Astrocyte (in vitro differentiated cells and primary cell): Measurements from ENCODE around the gene SLC25A25. TPM values are rescaled to one million over a fixed set of nuclear protein-coding genes. Genes with fewer than 3 reads are reported as not detected.

Experiments used
- DNase-seq: peaks from one replicate; pipeline ENCODE4 v3.0.0-alpha.2; 2010; ENCODE audit warnings: low read depth
- FAIRE-seq: peaks from 2 replicates; lab custom pipeline; 2011; peaks lifted over from hg19 to GRCh38; lab: Jason Lieb, UNC
- H2AFZ ChIP-seq: 2 replicates; pipeline ENCODE4 v1.6.0; 2012; ENCODE audit warnings: low read depth, low read length, inconsistent platforms
- H3K27ac ChIP-seq: 2 replicates; pipeline ENCODE4 v1.5.1; 2011; ENCODE audit warnings: low read depth, low read length, inconsistent platforms
- H3K27me3 ChIP-seq: 2 replicates; pipeline ENCODE4 v1.6.0; 2011; ENCODE audit warnings: low read length, inconsistent platforms; ENCODE audit not compliant: insufficient read depth
- H3K36me3 ChIP-seq: 2 replicates; pipeline ENCODE4 v1.5.1; 2011; ENCODE audit warnings: low read length, inconsistent platforms; ENCODE audit not compliant: insufficient read depth
- H3K4me1 ChIP-seq: 2 replicates; pipeline ENCODE4 v1.5.1; 2011; ENCODE audit warnings: low read length, inconsistent platforms; ENCODE audit not compliant: insufficient read depth
- H3K4me2 ChIP-seq: 2 replicates; pipeline ENCODE4 v1.6.0; 2012; ENCODE audit warnings: low read length, inconsistent platforms
- H3K4me3 ChIP-seq: 2 replicates; pipeline ENCODE4 v1.5.1; 2011; ENCODE audit warnings: low read depth, mild to moderate bottlenecking, low read length, inconsistent platforms; ENCODE audit not compliant: insufficient read depth
- H3K79me2 ChIP-seq: 2 replicates; pipeline ENCODE4 v1.6.0; 2012; ENCODE audit warnings: mild to moderate bottlenecking, low read length, inconsistent platforms; ENCODE audit not compliant: insufficient read depth
- H3K9ac ChIP-seq: 2 replicates; pipeline ENCODE4 v1.6.0; 2012; ENCODE audit warnings: mild to moderate bottlenecking, low read length, inconsistent platforms
- H3K9me3 ChIP-seq: 2 replicates; pipeline ENCODE4 v1.5.1; 2012; ENCODE audit warnings: low read depth, mild to moderate bottlenecking, low read length, inconsistent platforms; ENCODE audit not compliant: insufficient read depth
- H4K20me1 ChIP-seq: 2 replicates; pipeline ENCODE4 v1.6.0; 2012; ENCODE audit warnings: low read length, inconsistent platforms; ENCODE audit not compliant: insufficient read depth
- H3K27ac Mint-ChIP-seq: one replicate; pipeline ENCODE4 v1.8.0; 2021; ENCODE audit warnings: mild to moderate bottlenecking, mixed read lengths; ENCODE audit not compliant: unreplicated experiment
- H3K27me3 Mint-ChIP-seq: one replicate; pipeline ENCODE4 v1.8.0; 2021; ENCODE audit warnings: low read depth, mixed read lengths; ENCODE audit not compliant: unreplicated experiment
- H3K36me3 Mint-ChIP-seq: one replicate; pipeline ENCODE4 v1.8.0; 2021; ENCODE audit warnings: low read depth, mixed read lengths; ENCODE audit not compliant: unreplicated experiment
- H3K4me1 Mint-ChIP-seq: one replicate; pipeline ENCODE4 v1.8.0; 2021; ENCODE audit warnings: low read depth, mixed read lengths; ENCODE audit not compliant: unreplicated experiment
- H3K4me3 Mint-ChIP-seq: one replicate; pipeline ENCODE4 v1.8.0; 2021; ENCODE audit warnings: mild to moderate bottlenecking, moderate library complexity, mixed read lengths; ENCODE audit not compliant: unreplicated experiment
- H3K9me3 Mint-ChIP-seq: one replicate; pipeline ENCODE4 v1.8.0; 2021; ENCODE audit warnings: mild to moderate bottlenecking, mixed read lengths; ENCODE audit not compliant: unreplicated experiment
- EZH2 ChIP-seq: IDR thresholded peaks from 2 replicates; pipeline ENCODE4 v1.6.1; 2012; ENCODE audit warnings: mild to moderate bottlenecking, low read length, inconsistent platforms; ENCODE audit not compliant: insufficient read depth
- total RNA-seq: library from RNA; stranded (reverse); gene quantifications from 2 replicates; pipeline ENCODE4 v1.2.1, GENCODE V29; 2021
- TF ChIP-seq, protein P1 (sequence below): IDR thresholded peaks from 2 replicates; pipeline ENCODE4 v1.5.1; 2011; ENCODE audit warnings: low read depth, mild to moderate bottlenecking, inconsistent platforms, low read length, moderate library complexity; ENCODE audit not compliant: insufficient read depth

SLC25A25 gene
- total RNA-seq, 1 donor from 2014 or later = 14.4 TPM

GRCh38 chr9:128149951-128150593 lies 82.0 kb downstream of the SLC25A25 start:
- Histone ChIP-seq H3K9ac (no peak overlapping the region), H3K4me1 (no peaks in the 10 kb centered on the region), H3K4me3 (no peak overlapping the region), H4K20me1 (no peaks in the 10 kb centered on the region), H3K36me3 (no peaks in the 10 kb centered on the region), H3K4me2 (no peak overlapping the region), H3K27me3 (no peaks in the 10 kb centered on the region), H3K9me3 (no peaks in the 10 kb centered on the region), H3K79me2 (no peaks in the 10 kb centered on the region), H3K27ac (no peak overlapping the region), H2AFZ (no peak overlapping the region)
- Mint-ChIP-seq H3K27me3 (peaks cover 41% of the 10 kb centered on the region), H3K27ac (no peak overlapping the region), H3K4me1 (peaks cover 6% of the 10 kb centered on the region), H3K4me3 (no peak overlapping the region), H3K9me3 (no peaks in the 10 kb centered on the region), H3K36me3 (no peaks in the 10 kb centered on the region)
- TF ChIP-seq, protein P1, sequence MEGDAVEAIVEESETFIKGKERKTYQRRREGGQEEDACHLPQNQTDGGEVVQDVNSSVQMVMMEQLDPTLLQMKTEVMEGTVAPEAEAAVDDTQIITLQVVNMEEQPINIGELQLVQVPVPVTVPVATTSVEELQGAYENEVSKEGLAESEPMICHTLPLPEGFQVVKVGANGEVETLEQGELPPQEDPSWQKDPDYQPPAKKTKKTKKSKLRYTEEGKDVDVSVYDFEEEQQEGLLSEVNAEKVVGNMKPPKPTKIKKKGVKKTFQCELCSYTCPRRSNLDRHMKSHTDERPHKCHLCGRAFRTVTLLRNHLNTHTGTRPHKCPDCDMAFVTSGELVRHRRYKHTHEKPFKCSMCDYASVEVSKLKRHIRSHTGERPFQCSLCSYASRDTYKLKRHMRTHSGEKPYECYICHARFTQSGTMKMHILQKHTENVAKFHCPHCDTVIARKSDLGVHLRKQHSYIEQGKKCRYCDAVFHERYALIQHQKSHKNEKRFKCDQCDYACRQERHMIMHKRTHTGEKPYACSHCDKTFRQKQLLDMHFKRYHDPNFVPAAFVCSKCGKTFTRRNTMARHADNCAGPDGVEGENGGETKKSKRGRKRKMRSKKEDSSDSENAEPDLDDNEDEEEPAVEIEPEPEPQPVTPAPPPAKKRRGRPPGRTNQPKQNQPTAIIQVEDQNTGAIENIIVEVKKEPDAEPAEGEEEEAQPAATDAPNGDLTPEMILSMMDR = no peak
- TF ChIP-seq EZH2 = no peak
- DNase-seq = no peak
- no peak for FAIRE-seq

- H3K4me1 Mint-ChIP-seq = peaks cover 6% of the 10 kb centered on the region
- no peaks in the 10 kb centered on the region for H3K9me3 ChIP-seq
- H3K9ac ChIP-seq = no peak overlapping the region
- no peak overlapping the region for H3K4me2 ChIP-seq
- no peaks in the 10 kb centered on the region for H3K27me3 ChIP-seq
- H3K79me2 ChIP-seq = no peaks in the 10 kb centered on the region
- H3K27ac Mint-ChIP-seq = no peak overlapping the region
- H3K27ac ChIP-seq = no peak overlapping the region
- no peaks in the 10 kb centered on the region for H3K36me3 Mint-ChIP-seq
- DNase-seq (no peak), FAIRE-seq (no peak)
- TF ChIP-seq, protein P1 = no peak
- TF ChIP-seq EZH2 = no peak
- no peaks in the 10 kb centered on the region for H4K20me1 ChIP-seq
- H3K27me3 Mint-ChIP-seq = peaks cover 39% of the 10 kb centered on the region
- no peaks in the 10 kb centered on the region for H3K4me1 ChIP-seq
- no peak overlapping the region for H3K4me3 ChIP-seq
- H3K9me3 Mint-ChIP-seq = no peaks in the 10 kb centered on the region
- H3K4me3 Mint-ChIP-seq = no peak overlapping the region
- H2AFZ ChIP-seq = no peak overlapping the region
- no peaks in the 10 kb centered on the region for H3K36me3 ChIP-seq
These were observed 82.7 kb downstream of the SLC25A25 start for GRCh38 chr9:128150594-128151308.
